GM21723 (cell line): Measurements from ENCODE around the gene ALDH4A1.
"Not testable (repeated sequence)": the region's sequence is repeated elsewhere in the genome, so short reads cannot be mapped to it uniquely, and the experiment has no call there.

Experiments used
- ATAC-seq: cut with Tn5 transposase; IDR thresholded peaks from one replicate; pipeline ENCODE4 v1.9.1; 2021; ENCODE audit warnings: mild to moderate bottlenecking, moderate library complexity; ENCODE audit not compliant: unreplicated experiment

The ALDH4A1 gene

GRCh38 chr1:18879215-18879790 is 23.1 kb downstream of the ALDH4A1 start:
- no peak for ATAC-seq

- ATAC-seq, result no peak
Measured at GRCh38 chr1:18878538-18879214, 23.7 kb downstream of the ALDH4A1 start.

- ATAC-seq, result no peak
Measured at GRCh38 chr1:18877282-18877681, 25.1 kb downstream of the ALDH4A1 start.

- ATAC-seq, result no peak
Measured at GRCh38 chr1:18876210-18876609, 26.1 kb downstream of the ALDH4A1 start.

- no peak for ATAC-seq
Measured at GRCh38 chr1:18875796-18876128, 26.6 kb downstream of the ALDH4A1 start.

- ATAC-seq, result no peak
Measured at GRCh38 chr1:18875107-18875795, 27.1 kb downstream of the ALDH4A1 start.

- ATAC-seq, result no peak
Measured at GRCh38 chr1:18874600-18874999, 27.8 kb downstream of the ALDH4A1 start.

- no peak for ATAC-seq
Measured at GRCh38 chr1:18874036-18874435, 28.3 kb downstream of the ALDH4A1 start.

- ATAC-seq, result no peak
Measured at GRCh38 chr1:18872071-18872611, 30.2 kb downstream of the ALDH4A1 start.

- ATAC-seq, result no peak
Measured at GRCh38 chr1:18871401-18872070, 30.8 kb downstream of the ALDH4A1 start.

GRCh38 chr1:18870957-18871356 is 31.4 kb downstream of the ALDH4A1 start:
- no peak for ATAC-seq

GRCh38 chr1:18870595-18870865 is 31.8 kb downstream of the ALDH4A1 start:
- ATAC-seq, result not testable (repeated sequence)

- ATAC-seq, result no peak
Measured at GRCh38 chr1:18869847-18870594, 32.3 kb downstream of the ALDH4A1 start.

GRCh38 chr1:18868801-18869424 is 33.4 kb downstream of the ALDH4A1 start:
- ATAC-seq, result no peak

- ATAC-seq, result no peak
Measured at GRCh38 chr1:18868354-18868753, 34.0 kb downstream of the ALDH4A1 start.

GRCh38 chr1:18866846-18867245 is 35.5 kb downstream of the ALDH4A1 start:
- ATAC-seq, result no peak

GRCh38 chr1:18866314-18866713 is 36.0 kb downstream of the ALDH4A1 start:
- no peak for ATAC-seq

GRCh38 chr1:18865176-18865575 is 37.2 kb downstream of the ALDH4A1 start:
- no peak for ATAC-seq

GRCh38 chr1:18861590-18861989 is 40.8 kb downstream of the ALDH4A1 start:
- ATAC-seq, result no peak

GRCh38 chr1:18861082-18861481 is 41.3 kb downstream of the ALDH4A1 start:
- ATAC-seq, result no peak

GRCh38 chr1:18859560-18859959 is 42.8 kb downstream of the ALDH4A1 start, which contains the start of gene TAS1R2:
TSS of gene TAS1R2 (minus strand) at chr1:18859660. CDS start at chr1:18859660, 0 bp downstream.
- no peak for ATAC-seq
